RWPE1 (cell line): ENCODE data around the gene NXNL1.

ENCODE experiments used
- CTCF ChIA-PET: fragments of 350-600 bp; sonication (Branson Sonifier 250); formaldehyde crosslinking; extraction: SDS; loops from one replicate; lab custom pipeline; 2021; lab: Yijun Ruan, JAX
- POLR2A ChIA-PET: fragments of 400-600 bp; formaldehyde crosslinking; extraction: SDS; loops from one replicate; lab custom pipeline; 2020; ENCODE audit warnings: antibody characterized with exemption; ENCODE audit not compliant: low non-redundant PET; lab: Yijun Ruan, JAX
- DNase-seq: peaks from one replicate; pipeline ENCODE4 v3.0.0; 2012; ENCODE audit warnings: low spot score
- H3K27ac ChIP-seq: fragments of 450-650 bp; 2 replicates; pipeline ENCODE4 v1.5.1; 2017
- TF ChIP-seq, protein P1 (sequence below): fragments of 450-650 bp; conservative IDR thresholded peaks from 2 replicates; pipeline ENCODE4 v1.5.1; 2017; ENCODE audit warnings: low read depth, mild to moderate bottlenecking

The NXNL1 gene

DNA sequence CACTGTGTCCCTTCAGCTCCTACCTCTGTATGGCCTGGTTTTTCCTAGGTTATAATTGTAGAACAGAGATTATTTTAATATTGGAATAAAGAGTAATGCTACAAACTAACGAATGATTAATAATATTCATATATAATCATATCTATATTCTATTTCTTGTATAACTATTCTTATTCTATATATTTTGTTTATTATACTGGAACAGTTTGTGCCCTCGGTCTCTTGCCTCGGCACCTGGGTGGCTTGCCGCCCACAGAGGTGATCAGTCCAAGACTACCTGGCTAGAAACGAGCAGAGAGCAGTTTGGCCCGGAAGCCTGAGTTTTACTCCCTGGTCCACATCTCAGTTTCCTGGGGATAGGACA is 5.7 kb upstream of the NXNL1 start:
- peak overlapping the region; percentile 99 for H3K27ac ChIP-seq
- ChIA-PET CTCF (interaction anchor here (0.6 to 1.0 kb wide), 7 partner anchors 25 to 121 kb away, joined by 3 to 4 read pairs (median 3); partner anchors contain the start of gene MVB12A), POLR2A (no interaction called here)
- DNase-seq, result no peak
- TF ChIP-seq, protein P1, sequence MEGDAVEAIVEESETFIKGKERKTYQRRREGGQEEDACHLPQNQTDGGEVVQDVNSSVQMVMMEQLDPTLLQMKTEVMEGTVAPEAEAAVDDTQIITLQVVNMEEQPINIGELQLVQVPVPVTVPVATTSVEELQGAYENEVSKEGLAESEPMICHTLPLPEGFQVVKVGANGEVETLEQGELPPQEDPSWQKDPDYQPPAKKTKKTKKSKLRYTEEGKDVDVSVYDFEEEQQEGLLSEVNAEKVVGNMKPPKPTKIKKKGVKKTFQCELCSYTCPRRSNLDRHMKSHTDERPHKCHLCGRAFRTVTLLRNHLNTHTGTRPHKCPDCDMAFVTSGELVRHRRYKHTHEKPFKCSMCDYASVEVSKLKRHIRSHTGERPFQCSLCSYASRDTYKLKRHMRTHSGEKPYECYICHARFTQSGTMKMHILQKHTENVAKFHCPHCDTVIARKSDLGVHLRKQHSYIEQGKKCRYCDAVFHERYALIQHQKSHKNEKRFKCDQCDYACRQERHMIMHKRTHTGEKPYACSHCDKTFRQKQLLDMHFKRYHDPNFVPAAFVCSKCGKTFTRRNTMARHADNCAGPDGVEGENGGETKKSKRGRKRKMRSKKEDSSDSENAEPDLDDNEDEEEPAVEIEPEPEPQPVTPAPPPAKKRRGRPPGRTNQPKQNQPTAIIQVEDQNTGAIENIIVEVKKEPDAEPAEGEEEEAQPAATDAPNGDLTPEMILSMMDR, result peak; percentile 23; the same call in 1 of the 2 replicates

DNA sequence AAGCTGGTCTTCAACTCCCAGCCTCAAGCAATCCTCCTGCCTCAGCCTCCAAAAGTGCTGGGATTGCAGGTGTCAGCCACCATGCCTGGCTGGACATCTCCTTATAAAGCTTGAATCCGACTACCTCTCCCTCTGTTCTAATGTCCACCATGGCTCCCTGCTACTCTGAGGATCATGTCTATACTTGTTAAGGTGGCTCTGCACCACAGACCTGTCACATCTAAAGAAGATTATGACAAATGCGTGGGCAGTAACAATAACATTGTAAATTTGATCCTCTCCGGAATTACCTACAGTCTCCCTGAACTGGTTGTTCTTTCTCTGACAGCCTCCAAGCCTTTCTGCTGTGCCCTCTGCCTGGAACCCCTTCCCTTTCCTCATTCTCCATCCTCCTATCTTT is 1.8 kb downstream of the NXNL1 start:
- TF ChIP-seq, protein P1, result no peak
- POLR2A ChIA-PET, result no interaction called here
- H3K27ac ChIP-seq, result no peak overlapping the region
- no peak for DNase-seq
- CTCF ChIA-PET, result interaction anchor here (0.7 to 0.8 kb wide), 2 partner anchors 11 to 34 kb away, joined by 3 to 4 read pairs; no protein-coding TSS in a partner anchor

DNA sequence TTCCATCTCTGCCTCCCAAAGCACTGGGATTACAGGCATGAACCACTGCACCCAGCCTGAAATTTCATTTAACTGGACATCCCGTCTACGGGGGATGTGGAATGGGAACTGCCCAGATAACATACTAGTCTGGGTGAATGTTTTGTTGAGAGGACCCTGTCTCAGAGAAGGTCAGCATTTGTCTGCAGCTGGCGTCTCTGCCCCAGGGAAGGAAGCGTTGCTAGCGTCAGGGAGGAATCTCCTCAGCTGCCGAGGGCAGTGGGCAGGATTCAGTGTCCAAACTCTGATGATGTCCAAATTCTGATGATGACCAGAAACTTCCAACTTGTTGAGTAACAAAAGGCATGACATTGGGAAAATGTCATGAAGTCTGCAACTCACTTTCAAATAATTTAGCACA is 3.1 kb downstream of the NXNL1 start:
- no peak overlapping the region for H3K27ac ChIP-seq
- DNase-seq, result no peak
- ChIA-PET POLR2A (no interaction called here), CTCF (interaction anchor here (0.6 to 0.7 kb wide), 2 partner anchors 27 to 55 kb away, joined by 3 read pairs; no protein-coding TSS in a partner anchor)
- TF ChIP-seq, protein P1, result no peak

DNA sequence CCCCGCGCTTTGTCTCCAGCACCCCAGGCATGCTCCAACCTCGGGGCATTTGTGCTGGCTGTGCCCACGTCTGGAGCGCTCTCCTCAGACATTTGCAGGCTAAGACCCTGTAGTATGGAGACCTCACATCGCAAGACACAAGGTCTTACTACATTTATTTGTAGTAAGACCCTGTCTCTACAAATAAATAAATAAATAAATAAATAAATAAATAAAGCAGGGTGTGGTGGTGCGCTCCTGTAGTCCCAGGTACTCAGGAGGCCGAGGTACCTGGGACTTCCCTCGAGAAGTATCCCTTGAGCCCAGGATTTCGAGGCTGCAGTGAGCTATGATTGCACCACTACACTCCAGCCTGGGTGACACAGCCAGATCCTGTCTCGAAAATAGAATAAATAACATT is 4.6 kb downstream of the NXNL1 start:
- ChIA-PET POLR2A (no interaction called here), CTCF (no interaction called here)

DNA sequence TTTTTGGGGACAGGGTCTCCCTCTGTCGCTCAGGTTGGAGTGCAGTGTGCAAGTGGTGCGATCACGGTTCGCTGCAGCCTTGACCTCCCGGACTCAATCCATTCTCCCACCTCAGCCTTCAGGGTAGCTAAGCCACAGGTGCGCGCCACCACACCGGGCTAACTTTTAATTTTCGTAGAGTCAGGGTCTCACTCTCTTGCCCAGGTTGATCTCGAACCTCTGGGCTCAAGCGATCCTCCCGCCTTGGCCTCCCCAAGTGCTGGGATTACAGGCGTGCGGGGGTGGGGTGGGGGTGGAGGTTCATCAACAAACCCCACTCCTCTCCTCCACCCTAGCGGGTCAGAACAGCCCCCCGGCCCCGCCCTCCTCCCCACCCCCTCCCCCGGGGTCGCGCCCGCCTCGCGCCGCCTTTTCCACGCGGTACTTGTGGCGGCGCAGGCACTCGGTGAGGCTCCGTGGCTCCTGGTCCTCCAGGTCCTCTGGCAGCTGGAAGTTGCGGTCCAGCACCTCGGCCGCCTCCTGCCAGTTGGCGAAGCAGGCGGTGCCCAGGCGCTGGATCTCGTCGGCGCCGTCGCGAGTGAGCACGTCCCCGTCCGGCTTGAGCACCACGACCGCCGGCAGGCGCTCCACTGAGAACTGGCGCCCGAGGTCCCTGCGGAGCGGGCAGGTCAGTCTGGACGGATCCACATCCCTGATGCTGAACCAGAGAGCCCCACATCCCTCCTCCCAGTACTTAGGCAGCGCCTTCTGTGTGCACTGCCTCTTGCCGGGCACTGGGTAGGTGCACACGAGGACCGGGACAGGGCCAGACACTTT is 5.2 kb downstream of the NXNL1 start:
- ChIA-PET CTCF (no interaction called here), POLR2A (no interaction called here)
- TF ChIP-seq, protein P1, result no peak
- H3K27ac ChIP-seq, result no peak overlapping the region
- DNase-seq, result no peak

More for the DNA sequence above, 4.6 kb downstream of the NXNL1 start:
- H3K27ac ChIP-seq, result no peak overlapping the region
- DNase-seq, result no peak
- TF ChIP-seq, protein P1, result no peak

DNA sequence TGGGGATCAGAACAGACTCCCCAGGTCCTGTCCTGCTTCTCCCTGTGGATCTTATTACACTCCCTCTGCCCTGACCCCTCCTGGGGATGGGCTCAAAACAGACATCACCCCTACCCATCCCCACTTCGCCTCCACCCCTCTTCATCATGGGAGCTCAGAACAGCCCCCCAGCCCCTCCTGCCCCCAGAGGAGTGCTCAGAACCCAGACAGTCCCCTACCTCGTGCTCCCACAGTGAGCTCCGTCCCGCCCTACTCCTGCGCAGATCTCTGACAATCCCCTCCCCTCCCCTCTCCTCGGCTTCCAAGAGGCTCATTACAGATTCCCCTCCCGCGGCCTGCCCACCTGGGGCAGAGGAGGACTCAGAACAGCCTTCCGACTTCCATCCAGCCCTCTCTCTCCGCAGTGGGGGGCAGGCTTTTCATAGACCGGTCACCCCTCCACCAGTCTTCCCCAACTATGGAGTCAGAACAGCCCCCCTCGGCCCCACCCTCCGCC is 6.1 kb downstream of the NXNL1 start:
- DNase-seq, result no peak
- H3K27ac ChIP-seq, result no peak overlapping the region
- ChIA-PET POLR2A (interaction anchor here (0.5 kb wide), 1 partner anchor 21 kb away, joined by 4 read pairs; no protein-coding TSS in a partner anchor), CTCF (no interaction called here)
- TF ChIP-seq, protein P1, result no peak
